T-helper 2 cell treated with Interferon-gamma antibody and Interleukin-4, amounts not matched to agents 5 μg/mL and 100 μg/mL, for 36 hours (primary cell): ENCODE results near the gene WNK4.
A peak's percentile ranks its signal among the peaks of the same experiment; 100 is the strongest.
"Not testable (repeated sequence)": the region's sequence is repeated elsewhere in the genome, so short reads cannot be mapped to it uniquely, and the experiment has no call there.

ENCODE experiments used
- DNase-seq: peaks from one replicate; pipeline ENCODE4 v3.0.0; 2021; ENCODE audit warnings: low spot score
- H3K27ac Mint-ChIP-seq: one replicate; pipeline ENCODE4 v1.8.0; 2021; ENCODE audit warnings: mild to moderate bottlenecking, mixed read lengths
- H3K27me3 Mint-ChIP-seq: one replicate; pipeline ENCODE4 v1.8.0; 2021; ENCODE audit warnings: low read depth, mixed read lengths
- H3K36me3 Mint-ChIP-seq: one replicate; pipeline ENCODE4 v1.8.0; 2021; ENCODE audit warnings: low read depth, mixed read lengths
- H3K4me1 Mint-ChIP-seq: one replicate; pipeline ENCODE4 v1.8.0; 2021; ENCODE audit warnings: low read depth, mixed read lengths
- H3K4me3 Mint-ChIP-seq: one replicate; pipeline ENCODE4 v1.8.0; 2022; ENCODE audit warnings: mild to moderate bottlenecking, moderate library complexity, mixed read lengths
- H3K9me3 Mint-ChIP-seq: one replicate; pipeline ENCODE4 v1.8.0; 2021; ENCODE audit warnings: mixed read lengths

Gene WNK4

DNA sequence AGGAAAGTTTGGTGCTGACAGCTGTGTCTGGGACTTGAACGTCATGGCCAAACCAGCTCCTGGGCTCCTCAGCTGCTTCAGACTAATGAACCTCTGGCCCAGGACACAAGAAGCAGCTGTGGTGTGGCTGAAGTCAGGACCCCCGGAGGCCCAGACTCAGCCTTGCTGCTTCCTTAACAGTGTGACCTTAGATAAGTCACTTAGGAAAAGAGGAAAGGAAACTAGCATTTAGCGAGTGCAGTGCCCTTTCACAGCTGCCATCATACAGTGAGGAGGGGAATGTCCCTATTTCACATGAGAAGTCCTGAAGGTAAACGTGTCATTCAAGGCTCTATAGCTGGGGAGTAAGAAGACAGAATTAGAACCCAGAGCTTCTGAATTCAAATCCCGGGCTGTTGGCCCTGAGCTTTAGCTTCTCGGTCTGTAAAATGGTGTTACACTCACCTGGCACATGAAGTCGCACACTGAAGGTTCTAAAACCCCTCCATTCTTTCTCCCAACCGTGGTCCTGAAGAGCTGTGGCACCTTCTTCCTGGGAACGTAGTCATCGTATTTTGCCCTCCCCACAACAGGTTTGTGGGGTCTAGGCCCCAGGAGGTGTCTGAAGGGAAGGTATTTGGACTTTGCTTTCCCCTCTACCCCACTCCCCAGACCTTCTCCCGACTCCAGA lies 20.3 kb upstream of the WNK4 start:
- peaks cover 60% of the 10 kb centered on the region for H3K27me3 Mint-ChIP-seq
- H3K36me3 Mint-ChIP-seq = no peaks in the 10 kb centered on the region
- H3K4me3 Mint-ChIP-seq = peak overlapping the region; percentile 28
- H3K4me1 Mint-ChIP-seq = no peaks in the 10 kb centered on the region
- DNase-seq = no peak
- no peaks in the 10 kb centered on the region for H3K9me3 Mint-ChIP-seq
- no peak overlapping the region for H3K27ac Mint-ChIP-seq

DNA sequence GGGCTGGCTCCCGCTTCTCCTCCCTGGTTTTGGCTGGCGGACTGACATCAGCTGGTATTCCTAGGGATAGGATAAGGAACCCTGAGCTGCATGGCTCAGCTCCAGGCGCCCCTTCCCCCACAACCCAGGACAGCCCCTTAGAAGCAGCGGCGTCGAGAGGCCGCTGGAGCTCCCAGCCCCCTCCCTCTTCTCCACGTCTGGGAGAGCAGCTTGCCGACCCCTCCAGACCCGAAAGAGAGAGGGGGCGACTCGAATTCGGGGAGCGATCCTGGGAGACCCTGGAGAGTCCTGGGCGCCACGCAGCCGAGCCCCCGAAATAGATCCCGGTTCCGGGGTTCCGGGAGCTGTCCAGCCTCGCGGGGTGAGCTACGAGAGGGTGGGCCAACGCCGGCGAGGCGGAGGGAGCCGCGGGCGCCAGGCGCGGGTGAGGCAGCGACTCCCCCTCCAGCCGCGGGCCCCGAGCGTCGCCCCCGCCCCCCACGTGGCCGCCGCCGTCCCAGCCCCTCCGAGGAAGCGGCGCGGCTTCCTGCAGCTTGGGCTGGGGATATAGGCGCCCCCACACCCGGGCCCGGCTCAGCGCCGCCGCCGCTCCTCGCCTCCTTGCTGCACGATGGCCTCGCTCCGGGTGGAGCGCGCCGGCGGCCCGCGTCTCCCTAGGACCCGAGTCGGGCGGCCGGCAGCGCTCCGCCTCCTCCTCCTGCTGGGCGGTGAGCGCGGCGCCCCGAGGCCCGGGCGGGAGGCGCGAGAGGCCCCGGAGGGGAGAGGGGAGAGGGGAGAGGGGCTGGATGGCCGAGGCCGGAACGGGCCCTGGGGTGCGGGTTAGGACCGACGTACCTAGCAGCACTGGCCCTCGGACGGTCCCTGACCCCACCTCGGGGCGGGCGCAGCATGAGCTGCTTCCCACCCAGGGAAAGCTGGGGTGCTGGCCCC lies 19.5 kb upstream of the WNK4 start, which contains the start of gene RAMP2:
Gene RAMP2 (plus strand): TSS at position 576 of the 930 bp plus-strand sequence. CDS start 35 bp downstream, at position 611.
- H3K27ac Mint-ChIP-seq = no peak within 1 kb of the TSS
- H3K27me3 Mint-ChIP-seq = peaks cover 62% of the 10 kb centered on the region
- no peaks in the 10 kb centered on the region for H3K4me1 Mint-ChIP-seq
- DNase-seq = no peak
- H3K9me3 Mint-ChIP-seq = no peaks in the 10 kb centered on the region
- peak within 1 kb of the TSS; percentile 28 for H3K4me3 Mint-ChIP-seq
- H3K36me3 Mint-ChIP-seq = no peaks in the 10 kb centered on the region

DNA sequence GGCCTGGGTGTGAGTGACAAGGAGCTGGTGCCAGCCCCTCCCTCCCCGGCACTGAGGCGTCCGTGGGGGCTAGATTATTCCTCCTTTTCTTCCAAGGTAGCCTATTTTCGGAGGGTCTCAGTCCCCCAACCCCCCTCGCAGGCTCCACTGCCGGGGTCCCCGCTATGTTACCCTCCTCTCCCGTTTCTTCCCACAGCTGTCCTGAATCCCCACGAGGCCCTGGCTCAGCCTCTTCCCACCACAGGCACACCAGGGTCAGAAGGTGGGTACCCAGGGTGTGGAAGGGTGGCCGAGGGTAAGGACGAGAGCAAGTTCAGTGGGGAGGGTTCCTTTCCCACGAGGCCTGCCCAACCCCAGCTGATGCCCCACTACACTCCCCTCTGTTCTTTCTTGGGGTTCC lies 18.8 kb upstream of the WNK4 start:
- no peak for DNase-seq
- Mint-ChIP-seq H3K4me1 (no peaks in the 10 kb centered on the region), H3K9me3 (no peaks in the 10 kb centered on the region), H3K36me3 (no peaks in the 10 kb centered on the region), H3K27ac (no peak overlapping the region), H3K4me3 (peak overlapping the region; percentile 24), H3K27me3 (peaks cover 57% of the 10 kb centered on the region)

DNA sequence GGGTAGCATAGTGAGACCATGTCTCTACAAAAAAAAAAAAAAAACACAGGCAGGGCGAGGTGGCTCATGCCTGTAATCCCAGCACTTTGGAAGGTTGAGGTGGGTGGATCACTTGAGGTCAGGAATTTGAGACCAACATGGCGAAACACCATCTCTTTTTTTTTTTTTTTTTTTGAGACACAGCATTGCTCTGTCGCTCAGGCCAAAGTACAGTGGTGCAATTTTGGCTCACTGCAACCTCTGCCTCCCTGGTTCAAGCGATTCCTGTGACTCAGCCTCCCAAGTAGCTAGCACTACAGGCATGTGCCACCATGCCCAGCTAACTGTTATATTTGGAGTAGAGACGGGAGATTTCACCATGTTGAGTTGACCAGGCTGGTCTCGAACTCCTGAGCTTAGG lies 14.3 kb upstream of the WNK4 start:
- no peak for DNase-seq
- peaks cover 35% of the 10 kb centered on the region for H3K27me3 Mint-ChIP-seq
- H3K27ac Mint-ChIP-seq = no peak overlapping the region
- no peaks in the 10 kb centered on the region for H3K9me3 Mint-ChIP-seq
- H3K36me3 Mint-ChIP-seq = no peaks in the 10 kb centered on the region
- H3K4me1 Mint-ChIP-seq = no peaks in the 10 kb centered on the region
- H3K4me3 Mint-ChIP-seq = no peak overlapping the region

DNA sequence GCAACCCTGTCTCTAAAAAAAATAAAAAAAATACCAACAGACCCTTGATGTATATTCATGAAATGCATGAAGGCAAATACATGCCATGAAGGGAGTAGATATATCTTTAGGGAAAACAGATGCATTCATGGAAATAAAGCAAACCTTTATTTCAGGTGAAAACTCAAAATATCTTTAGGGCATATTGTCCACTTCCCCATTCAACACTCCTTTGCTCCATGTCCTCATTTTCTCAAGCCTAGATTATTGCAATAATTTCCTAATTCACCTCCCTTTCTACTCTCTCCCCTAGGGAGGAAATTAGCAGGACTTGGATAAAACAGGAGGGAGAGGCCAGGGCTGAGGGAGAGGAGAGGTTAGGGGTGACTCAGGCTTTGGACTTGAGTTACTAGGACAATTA lies 12.9 kb upstream of the WNK4 start:
- Mint-ChIP-seq H3K27ac (no peak overlapping the region), H3K9me3 (no peaks in the 10 kb centered on the region), H3K27me3 (peaks cover 24% of the 10 kb centered on the region), H3K4me1 (peaks cover 5% of the 10 kb centered on the region), H3K4me3 (no peak overlapping the region), H3K36me3 (peaks cover 3% of the 10 kb centered on the region)
- no peak for DNase-seq

DNA sequence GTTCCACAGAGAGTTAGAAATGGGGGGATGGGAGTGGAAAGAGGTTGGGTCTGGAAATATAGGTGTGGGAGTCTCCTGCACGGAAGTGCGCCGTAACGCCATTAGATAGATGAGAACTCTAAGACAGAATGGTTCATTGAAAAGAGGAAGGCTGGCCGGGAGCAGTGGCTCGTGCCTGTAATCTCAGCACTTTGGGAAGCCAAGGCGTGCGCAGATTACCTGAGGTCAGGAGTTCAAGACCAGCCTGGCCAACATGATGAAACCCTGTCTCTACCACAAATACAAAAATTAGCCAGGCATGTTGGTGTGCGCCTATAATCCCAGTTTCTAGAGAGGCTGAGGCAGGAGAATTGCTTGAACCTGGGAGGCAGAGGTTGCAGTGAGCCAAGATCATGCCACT lies 12.4 kb upstream of the WNK4 start:
- not testable (repeated sequence) for DNase-seq, H3K4me1 Mint-ChIP-seq, H3K27ac Mint-ChIP-seq, H3K36me3 Mint-ChIP-seq, H3K4me3 Mint-ChIP-seq, H3K9me3 Mint-ChIP-seq
- peaks cover 19% of the 10 kb centered on the region for H3K27me3 Mint-ChIP-seq

DNA sequence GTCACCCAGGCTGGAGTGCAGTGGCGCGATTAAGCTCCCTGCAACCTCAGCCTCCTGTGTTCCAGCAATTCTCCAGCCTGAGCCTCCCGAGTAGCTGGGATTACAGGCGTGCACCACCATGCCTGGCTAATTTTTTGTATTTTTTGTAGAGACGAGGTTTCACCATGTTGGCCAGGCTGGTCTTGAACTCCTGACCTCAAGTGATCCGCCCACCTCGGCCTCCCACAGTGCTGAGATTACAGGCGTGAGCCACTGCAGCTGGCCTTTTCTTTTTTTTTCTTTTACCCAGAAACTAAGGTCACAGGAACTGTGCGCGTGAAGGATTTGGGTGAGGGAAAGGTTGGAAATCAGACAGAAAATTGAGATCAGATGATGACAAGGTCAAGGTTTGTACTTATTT lies 10.4 kb upstream of the WNK4 start:
- H3K9me3 Mint-ChIP-seq, H3K36me3 Mint-ChIP-seq, H3K27ac Mint-ChIP-seq, H3K4me3 Mint-ChIP-seq, DNase-seq: not testable (repeated sequence)
- Mint-ChIP-seq H3K4me1 (peaks cover 17% of the 10 kb centered on the region), H3K27me3 (peaks cover 11% of the 10 kb centered on the region)

DNA sequence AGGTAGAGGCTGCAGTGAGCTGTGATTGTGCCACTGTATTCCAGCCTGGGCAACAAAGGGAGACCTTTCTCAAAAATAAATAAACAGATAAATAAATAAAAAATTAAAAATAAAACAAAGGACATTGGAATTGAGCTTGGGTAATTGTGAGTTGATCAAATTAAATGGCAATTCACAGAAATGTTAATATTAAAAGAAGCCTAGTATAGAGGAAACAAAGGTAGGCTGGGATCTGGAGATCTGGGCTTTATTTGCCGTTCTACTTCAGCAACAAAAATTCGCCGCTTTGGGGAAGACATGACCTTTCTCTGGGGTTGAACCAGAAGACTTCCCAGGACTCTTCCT lies 7.5 kb upstream of the WNK4 start:
- peak overlapping the region; percentile 98 for H3K27ac Mint-ChIP-seq
- peaks cover 18% of the 10 kb centered on the region for H3K4me1 Mint-ChIP-seq
- no peaks in the 10 kb centered on the region for H3K27me3 Mint-ChIP-seq
- DNase-seq = no peak
- H3K4me3 Mint-ChIP-seq = peak overlapping the region; percentile 99
- no peaks in the 10 kb centered on the region for H3K9me3 Mint-ChIP-seq
- peaks cover 15% of the 10 kb centered on the region for H3K36me3 Mint-ChIP-seq

DNA sequence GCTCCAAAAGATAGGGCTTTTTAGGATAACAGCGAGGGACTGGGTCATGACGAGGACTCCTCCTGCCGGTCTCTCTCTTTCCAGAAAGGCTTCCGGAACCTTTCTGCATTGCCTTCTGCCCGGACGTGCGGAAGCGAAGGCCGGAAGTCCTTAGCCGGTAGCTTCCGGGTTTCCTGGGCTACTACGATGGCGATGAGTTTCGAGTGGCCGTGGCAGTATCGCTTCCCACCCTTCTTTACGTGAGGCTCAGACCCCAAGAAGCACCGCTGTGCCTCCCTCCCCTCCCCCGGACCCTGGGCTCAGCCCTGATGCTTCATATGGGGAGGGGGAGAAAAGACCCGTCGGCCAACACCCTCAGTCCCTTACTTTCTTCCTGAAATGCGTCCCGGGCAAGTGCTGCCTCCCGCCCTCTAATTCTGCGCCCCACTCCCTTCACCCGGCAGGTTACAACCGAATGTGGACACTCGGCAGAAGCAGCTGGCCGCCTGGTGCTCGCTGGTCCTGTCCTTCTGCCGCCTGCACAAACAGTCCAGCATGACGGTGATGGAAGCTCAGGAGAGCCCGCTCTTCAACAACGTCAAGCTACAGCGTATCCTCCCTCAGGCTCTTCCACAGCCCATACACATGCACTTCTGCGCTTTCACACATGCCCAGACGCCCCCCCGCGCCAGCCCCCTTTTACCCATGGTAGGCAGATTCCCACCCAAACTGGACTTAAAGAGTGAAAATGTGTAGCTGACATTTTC lies 6.9 kb upstream of the WNK4 start, which contains the start of gene VPS25:
Gene VPS25 (plus strand): TSS at position 160 of the 746 bp plus-strand sequence. CDS start 27 bp downstream, at position 187.
- peaks cover 18% of the 10 kb centered on the region for H3K4me1 Mint-ChIP-seq
- no peaks in the 10 kb centered on the region for H3K27me3 Mint-ChIP-seq
- H3K36me3 Mint-ChIP-seq = peaks cover 17% of the 10 kb centered on the region
- peak within 1 kb of the TSS; percentile 99 for H3K4me3 Mint-ChIP-seq
- H3K9me3 Mint-ChIP-seq = no peaks in the 10 kb centered on the region
- peak within 1 kb of the TSS; percentile 98 for H3K27ac Mint-ChIP-seq
- DNase-seq = peak; percentile 71

DNA sequence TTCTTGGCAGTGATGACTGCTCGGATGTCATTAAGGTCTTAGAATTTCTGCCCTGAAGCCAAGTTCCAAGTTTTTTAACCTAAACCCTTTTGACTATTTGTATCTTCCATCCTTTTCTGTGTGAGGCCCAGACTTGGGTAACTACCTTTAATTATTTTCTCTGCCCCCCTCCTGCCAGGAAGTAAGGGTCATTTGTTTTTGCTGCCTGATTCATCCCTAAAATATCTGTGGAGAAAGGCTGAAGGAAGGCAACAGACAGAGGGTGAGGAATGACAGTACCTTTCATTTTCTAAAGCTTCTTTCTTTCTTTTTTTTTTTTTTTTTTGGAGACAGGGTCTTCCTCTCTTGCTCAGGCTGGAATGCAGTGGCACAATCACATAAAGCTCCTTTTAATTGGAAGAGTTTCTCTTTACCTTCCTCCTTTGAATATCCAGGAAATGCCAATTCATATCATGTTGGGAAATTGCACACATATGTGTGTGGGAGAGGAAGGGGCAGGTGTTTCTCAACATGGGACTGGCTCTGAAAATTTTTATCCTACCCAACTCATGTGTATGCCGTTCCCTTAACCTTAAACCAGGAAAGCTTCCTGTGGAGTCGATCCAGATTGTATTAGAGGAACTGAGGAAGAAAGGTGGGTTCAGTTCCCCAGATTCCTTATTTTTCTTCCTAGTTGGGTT lies 6.2 kb upstream of the WNK4 start:
- peaks cover 18% of the 10 kb centered on the region for H3K4me1 Mint-ChIP-seq
- H3K36me3 Mint-ChIP-seq = peaks cover 22% of the 10 kb centered on the region
- peaks cover under 1% of the 10 kb centered on the region for H3K27me3 Mint-ChIP-seq
- no peaks in the 10 kb centered on the region for H3K9me3 Mint-ChIP-seq
- DNase-seq = no peak
- H3K4me3 Mint-ChIP-seq = peak overlapping the region; percentile 99
- H3K27ac Mint-ChIP-seq = peak overlapping the region; percentile 98

DNA sequence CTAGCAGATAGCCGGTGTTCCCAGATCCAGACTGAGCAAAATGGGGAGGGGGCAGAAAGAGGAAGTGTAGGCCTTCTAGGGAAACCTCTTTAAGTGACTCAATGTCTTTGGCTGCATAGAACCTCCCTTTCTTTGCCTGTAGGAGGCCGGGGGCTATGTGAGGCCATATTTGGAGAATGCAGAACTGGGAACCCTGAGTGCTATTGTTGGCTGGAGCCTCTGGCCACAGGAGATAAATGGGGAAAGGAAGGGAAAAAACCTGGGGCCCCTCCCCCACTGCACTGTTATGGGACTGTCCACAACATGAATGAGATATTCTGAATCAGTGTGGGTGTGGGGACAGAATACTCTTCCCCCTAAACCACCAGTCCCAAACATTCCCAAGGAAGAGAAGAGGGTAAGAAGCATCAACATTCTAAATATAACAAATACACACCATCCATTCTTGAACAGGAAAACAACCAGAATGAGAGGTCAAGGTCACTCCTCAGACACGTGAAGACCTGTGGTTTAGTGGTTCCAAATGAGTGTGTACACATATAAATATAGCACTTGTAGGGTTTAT lies 4.8 kb upstream of the WNK4 start:
- no peak overlapping the region for H3K4me3 Mint-ChIP-seq
- peaks cover 8% of the 10 kb centered on the region for H3K27me3 Mint-ChIP-seq
- H3K4me1 Mint-ChIP-seq = peaks cover 18% of the 10 kb centered on the region
- H3K9me3 Mint-ChIP-seq = no peaks in the 10 kb centered on the region
- peaks cover 29% of the 10 kb centered on the region for H3K36me3 Mint-ChIP-seq
- no peak overlapping the region for H3K27ac Mint-ChIP-seq
- DNase-seq = no peak

DNA sequence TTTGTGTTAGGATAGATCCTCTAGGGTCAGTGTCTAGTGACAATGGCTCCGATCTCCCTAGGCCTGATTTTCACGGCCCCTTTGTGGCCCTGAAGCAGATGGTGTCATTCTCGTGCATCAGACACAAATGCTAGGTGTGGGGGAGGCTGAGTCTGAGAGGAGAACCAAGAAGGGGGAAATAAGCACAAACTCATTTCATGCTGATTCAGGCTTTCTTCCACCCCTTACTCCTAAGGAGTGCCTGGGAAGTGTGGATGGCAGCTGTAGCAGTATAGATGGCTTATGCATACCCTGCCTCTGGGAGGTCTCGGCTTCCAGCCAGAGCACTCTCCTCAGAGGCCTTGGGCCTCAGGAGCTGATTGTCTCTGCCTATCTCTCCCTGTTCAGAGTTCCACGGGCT lies 1.8 kb upstream of the WNK4 start:
- DNase-seq = no peak
- Mint-ChIP-seq H3K27me3 (peaks cover 32% of the 10 kb centered on the region), H3K36me3 (peaks cover 28% of the 10 kb centered on the region), H3K27ac (no peak overlapping the region), H3K4me3 (no peak overlapping the region), H3K4me1 (peaks cover 9% of the 10 kb centered on the region), H3K9me3 (no peaks in the 10 kb centered on the region)

DNA sequence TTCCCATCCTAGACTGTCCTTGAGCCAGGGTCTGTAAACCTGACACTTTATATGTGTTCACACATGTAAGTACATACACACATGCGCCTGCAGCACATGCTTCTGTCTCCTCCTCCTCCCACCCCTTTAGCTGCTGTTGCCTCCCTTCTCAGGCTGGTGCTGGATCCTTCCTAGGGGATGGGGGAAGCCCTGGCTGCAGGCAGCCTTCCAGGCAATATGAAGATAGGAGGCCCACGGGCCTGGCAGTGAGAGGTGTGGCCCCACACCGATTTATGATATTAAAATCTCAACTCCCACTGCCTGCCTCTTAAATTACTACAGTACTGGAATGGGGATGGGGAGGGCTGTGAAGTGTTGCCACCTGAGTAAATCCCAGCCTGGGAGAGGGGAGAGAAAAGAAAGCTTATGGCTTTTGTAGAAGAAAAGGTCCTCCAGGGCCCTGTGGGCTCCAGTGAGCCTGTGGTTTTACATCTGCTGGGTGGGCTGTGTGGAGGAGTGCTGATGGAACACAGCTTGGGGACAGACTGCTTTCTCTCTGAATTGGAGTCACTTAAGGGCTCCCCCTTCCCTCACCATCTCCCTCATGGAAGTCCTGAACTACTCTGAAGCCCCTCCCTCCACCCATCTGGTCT lies 990 bp upstream of the WNK4 start:
- Mint-ChIP-seq H3K4me1 (peaks cover 4% of the 10 kb centered on the region), H3K4me3 (no peak overlapping the region), H3K27me3 (peaks cover 39% of the 10 kb centered on the region), H3K9me3 (no peaks in the 10 kb centered on the region), H3K27ac (no peak overlapping the region), H3K36me3 (peaks cover 28% of the 10 kb centered on the region)
- no peak for DNase-seq
